Kidney epithelial cell (primary cell): ENCODE measurements around the gene ABO. TPM values are rescaled to one million over a fixed set of nuclear protein-coding genes. Genes with fewer than 3 reads are reported as not detected.

Source experiments
- DNase-seq: peaks from one replicate; pipeline ENCODE4 v3.0.0-alpha.2; 2010; ENCODE audit warnings: low read depth
- H3K27me3 ChIP-seq: 2 replicates; pipeline ENCODE4 v1.6.0; 2011; ENCODE audit warnings: low read length; ENCODE audit not compliant: control insufficient read depth, insufficient read depth
- H3K36me3 ChIP-seq: 2 replicates; pipeline ENCODE4 v1.5.1; 2011; ENCODE audit warnings: low read length; ENCODE audit not compliant: control insufficient read depth, insufficient read depth
- H3K4me3 ChIP-seq: 2 replicates; pipeline ENCODE4 v1.5.1; 2011; ENCODE audit warnings: low read depth, mild to moderate bottlenecking, control low read depth, low read length
- total RNA-seq: library from RNA; depleted of rRNA; stranded (reverse); fragments of >200 nt; gene quantifications from 2 replicates; pipeline ENCODE4 v1.2.3, GENCODE V29; 2015
- TF ChIP-seq, protein P1 (sequence below): IDR thresholded peaks from 2 replicates; pipeline ENCODE4 v1.5.1; 2011; ENCODE audit warnings: mild to moderate bottlenecking, moderate library complexity, low read length, control low read depth, inconsistent platforms; ENCODE audit not compliant: insufficient read depth, poor library complexity, severe bottlenecking

The ABO gene
- total RNA-seq, 1 donor from 2014 or later = 1.8 TPM

DNA sequence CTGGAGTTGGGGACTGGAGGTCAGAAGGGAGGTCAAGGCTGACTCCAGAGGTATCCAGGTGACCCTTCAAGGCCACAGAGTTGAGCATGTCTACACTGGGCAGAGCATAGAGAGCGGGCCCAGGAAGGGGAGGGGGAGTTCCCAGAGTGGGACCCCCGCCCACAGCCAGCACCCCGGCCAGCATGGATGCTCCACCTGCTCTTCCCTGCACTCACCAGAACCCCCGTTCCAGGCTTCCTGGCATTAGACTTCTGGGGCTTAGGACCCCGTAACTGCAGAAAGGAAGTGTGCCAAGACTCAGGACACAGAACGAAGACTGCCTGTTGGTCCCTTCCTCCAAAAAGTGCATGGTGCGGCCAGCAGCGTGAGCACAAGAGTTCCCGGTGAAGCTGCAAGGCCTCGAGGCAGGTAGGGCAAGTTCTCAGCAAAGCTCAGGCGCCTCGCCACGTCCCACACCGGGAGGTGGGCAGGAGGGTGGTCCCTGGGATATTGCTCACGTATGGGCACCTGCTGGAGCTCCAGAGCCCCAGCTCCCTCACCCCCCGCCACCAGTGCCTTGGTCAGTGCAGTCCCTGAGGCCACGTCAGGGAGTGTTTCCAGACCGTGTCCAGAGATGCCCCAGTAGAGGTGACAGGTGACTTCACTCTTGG is 13.8 kb downstream of the ABO start:
- H3K4me3 ChIP-seq = no peak overlapping the region
- no peaks in the 10 kb centered on the region for H3K36me3 ChIP-seq
- H3K27me3 ChIP-seq = no peaks in the 10 kb centered on the region
- TF ChIP-seq, protein P1, sequence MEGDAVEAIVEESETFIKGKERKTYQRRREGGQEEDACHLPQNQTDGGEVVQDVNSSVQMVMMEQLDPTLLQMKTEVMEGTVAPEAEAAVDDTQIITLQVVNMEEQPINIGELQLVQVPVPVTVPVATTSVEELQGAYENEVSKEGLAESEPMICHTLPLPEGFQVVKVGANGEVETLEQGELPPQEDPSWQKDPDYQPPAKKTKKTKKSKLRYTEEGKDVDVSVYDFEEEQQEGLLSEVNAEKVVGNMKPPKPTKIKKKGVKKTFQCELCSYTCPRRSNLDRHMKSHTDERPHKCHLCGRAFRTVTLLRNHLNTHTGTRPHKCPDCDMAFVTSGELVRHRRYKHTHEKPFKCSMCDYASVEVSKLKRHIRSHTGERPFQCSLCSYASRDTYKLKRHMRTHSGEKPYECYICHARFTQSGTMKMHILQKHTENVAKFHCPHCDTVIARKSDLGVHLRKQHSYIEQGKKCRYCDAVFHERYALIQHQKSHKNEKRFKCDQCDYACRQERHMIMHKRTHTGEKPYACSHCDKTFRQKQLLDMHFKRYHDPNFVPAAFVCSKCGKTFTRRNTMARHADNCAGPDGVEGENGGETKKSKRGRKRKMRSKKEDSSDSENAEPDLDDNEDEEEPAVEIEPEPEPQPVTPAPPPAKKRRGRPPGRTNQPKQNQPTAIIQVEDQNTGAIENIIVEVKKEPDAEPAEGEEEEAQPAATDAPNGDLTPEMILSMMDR = no peak
- no peak for DNase-seq

DNA sequence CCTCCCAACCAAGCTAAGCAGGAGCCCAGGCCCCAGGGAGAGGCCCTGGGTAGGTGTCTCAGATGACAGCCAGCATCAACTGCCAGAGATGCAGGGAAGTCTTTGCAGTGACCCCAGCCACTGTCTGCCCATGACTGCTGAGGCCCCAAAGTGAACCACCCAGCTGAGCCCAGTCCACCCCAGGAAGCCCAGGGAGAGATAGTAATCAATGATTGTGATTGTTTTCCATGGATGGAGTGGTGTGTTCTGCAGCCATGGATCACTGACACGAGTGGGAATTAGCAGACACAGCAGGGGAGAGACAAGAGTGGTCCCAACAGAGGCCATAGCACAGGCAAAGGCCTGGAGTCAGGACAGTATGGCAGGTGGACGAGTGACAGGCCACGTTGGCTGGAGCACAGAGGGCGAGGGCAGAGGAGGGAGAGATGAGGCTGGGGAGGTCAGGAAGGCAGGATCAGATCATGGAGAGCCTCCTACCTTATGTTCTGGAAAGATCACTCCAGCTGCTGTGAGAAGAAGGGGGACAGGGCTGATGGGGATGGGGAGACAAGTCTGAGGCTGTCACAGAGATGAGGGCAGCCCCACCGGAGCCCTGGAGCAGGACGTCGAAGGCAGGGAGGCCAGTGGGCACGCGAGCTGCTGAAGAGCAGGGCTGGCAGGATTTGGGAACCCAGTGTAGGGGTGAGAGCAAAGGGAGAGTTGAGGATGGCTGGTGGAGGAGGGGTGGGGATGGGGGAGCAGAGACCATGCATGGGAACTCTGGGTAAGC is 14.5 kb downstream of the ABO start:
- TF ChIP-seq, protein P1 = no peak
- H3K27me3 ChIP-seq = no peaks in the 10 kb centered on the region
- no peaks in the 10 kb centered on the region for H3K36me3 ChIP-seq
- H3K4me3 ChIP-seq = no peak overlapping the region
- DNase-seq = no peak

DNA sequence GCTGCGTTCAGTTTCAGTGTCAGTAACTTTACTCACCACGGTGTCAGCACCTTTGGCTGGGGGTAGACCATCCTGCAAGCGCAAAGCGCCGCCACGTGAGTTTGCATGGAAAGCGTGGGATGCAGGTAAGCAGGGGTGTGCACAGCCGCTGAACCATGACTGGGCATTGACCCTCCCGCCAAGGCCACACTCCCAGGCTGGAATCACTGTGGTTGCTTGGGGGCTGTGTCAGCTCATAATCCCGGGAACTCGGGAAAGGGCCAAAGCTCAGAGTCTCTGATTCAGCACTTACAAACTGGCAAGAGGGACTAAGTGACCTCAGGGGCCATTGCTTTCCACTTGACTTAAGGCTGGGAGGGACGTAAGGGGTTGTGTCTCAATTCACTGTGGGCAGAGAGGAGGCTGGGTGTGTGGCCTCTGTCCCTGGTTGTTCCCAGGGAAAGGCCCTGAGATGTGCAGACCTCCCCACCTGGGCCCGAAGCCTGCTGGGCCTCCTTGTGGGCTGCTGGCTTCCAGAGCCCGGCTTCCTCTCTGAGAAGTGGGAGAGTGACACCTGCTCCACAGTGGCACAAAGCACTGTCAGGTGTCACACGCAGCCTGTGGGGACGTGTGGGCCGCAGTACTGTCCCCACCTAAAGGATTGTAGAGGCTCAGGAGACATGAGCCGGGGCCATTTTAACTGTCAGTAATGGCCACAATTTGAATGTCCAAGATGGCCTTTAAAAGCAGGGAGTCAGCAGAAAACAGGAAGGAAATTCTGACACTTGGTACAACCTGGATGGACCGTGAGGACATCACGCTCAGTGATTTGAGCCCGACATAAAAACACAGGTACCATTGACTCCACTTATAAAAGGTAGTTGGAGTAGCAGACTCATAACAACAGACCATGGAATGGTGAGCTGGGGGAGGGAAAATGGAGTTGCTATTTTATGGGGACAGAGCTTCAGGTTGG is 16.7 kb downstream of the ABO start:
- Histone ChIP-seq H3K27me3 (no peaks in the 10 kb centered on the region), H3K36me3 (no peaks in the 10 kb centered on the region), H3K4me3 (no peak overlapping the region)
- DNase-seq = no peak
- TF ChIP-seq, protein P1 = no peak

DNA sequence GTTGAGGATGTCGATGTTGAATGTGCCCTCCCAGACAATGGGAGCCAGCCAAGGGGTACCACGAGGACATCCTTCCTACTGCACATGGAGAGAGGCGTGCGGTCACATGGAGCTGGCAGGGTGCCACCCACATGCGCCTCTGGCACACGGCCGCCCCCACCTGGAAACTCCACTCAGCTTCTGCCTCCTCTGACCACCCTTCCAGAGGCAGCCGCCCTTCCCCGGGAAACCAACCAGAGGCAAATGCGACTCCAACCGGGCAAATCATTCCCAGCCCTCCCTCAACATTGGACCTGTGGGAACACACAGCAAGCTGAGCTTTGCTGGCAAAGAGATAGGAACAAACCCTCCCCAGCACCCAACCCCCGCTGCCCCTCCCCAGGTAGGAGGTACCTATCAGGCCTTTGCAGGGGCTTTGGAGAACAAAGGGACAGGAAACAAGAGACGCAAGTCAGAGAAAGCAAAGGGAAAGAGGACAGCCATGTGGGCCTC is 17.5 kb downstream of the ABO start:
- H3K27me3 ChIP-seq = no peaks in the 10 kb centered on the region
- TF ChIP-seq, protein P1 = no peak
- H3K36me3 ChIP-seq = no peaks in the 10 kb centered on the region
- no peak overlapping the region for H3K4me3 ChIP-seq
- DNase-seq = no peak

DNA sequence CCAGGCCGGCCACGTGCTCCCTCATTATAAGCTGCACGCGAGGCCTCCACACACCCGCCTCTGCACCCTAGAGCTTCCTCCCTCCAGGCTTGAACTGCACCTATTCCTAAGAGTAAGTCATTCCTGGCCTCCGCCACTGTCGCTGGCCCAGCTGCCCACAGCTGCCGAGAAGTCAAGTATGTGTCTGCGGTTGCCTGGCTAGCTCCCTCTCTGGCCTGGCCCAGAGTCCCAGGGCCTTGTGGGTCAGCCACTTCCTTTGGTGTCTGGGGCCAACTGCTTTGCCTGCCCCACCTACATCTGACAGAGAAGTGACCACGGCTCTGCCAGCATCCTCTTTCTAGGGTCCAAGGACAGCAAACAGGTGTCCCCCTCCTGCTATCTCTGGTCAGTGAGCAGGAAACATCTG is 18.3 kb downstream of the ABO start:
- H3K27me3 ChIP-seq = no peaks in the 10 kb centered on the region
- no peak for DNase-seq
- H3K36me3 ChIP-seq = no peaks in the 10 kb centered on the region
- TF ChIP-seq, protein P1 = no peak
- H3K4me3 ChIP-seq = no peak overlapping the region
